GM19043 (cell line): ENCODE measurements around the gene HLCS.

Source experiments
- ATAC-seq: cut with Tn5 transposase; IDR thresholded peaks from one replicate; pipeline ENCODE4 v1.9.1; 2021; ENCODE audit warnings: low read depth; ENCODE audit not compliant: unreplicated experiment

Gene HLCS

DNA sequence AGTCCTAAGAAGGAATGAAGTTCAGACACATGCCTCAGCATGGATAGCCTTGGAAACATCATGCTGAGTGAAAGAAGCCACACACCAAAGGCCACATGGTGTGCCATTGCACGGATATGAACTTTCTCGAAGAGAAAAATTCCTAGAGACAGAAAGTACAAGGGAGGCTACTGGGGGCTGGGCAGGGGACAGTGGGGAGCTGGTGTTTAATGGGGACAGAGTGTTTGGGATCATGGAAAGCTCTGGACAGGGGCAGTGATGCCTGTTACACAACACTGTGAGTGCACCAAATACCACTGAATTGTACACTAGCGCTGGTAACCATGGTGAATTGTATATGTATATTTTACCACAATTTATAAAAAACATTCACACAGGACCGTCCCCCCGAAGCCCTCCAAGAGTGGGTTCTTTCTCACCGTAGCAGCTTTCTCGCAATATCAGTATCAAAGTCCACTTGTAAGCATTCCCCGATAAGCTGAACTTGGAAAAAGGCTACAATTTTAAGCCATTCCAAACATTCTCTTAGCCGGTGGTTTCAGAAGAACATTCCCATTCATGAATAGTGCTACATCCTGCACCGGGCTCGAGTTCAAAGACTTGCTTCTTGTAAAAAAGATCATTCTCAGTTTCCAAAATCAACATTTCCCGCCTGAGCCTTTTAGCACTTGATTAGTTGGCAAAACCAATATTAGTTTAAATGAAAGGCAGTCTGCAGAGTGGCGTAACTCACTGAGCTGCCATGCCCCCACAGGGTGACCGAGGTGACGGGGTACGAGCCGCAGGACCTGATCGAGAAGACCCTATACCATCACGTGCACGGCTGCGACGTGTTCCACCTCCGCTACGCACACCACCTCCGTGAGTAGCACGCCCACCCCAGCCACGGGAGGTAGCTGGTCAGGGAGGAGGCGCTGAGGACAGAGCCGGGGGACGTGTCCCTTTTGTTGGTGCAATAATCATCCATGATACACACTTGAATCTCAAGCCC, 235.9 kb downstream of the HLCS start:
- ATAC-seq = no peak

DNA sequence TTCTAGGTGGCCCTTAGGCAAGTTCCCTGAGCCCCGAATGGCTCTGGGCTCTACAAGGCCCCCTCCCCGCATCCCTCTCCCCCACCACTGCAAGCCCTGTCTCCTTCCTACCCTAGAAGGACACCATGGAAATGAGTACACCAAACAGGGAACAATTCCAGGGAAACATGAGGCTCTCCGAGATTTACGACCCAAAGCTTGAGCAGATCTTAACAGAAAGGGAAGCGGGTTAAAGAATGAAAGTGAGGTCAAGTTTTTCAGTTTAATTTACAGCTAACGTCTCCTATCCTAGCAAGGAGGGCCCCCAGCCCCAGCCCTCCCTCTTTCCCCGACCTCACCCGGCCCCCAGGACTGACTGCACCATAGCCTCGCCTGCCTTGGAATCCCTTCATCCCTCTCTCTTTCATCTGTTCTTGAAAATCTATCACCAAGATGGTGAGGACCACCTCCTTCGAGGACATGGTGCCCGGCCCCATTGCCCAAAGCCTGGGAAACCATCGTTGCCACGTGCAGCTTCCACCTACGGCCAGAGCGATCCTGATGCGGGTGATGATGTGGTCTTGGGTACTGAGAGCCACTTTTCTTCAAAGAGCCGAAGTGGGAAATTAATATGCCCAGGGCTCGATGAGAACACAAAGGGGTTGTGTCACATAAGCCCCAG, 237.0 kb downstream of the HLCS start:
- ATAC-seq = no peak

DNA sequence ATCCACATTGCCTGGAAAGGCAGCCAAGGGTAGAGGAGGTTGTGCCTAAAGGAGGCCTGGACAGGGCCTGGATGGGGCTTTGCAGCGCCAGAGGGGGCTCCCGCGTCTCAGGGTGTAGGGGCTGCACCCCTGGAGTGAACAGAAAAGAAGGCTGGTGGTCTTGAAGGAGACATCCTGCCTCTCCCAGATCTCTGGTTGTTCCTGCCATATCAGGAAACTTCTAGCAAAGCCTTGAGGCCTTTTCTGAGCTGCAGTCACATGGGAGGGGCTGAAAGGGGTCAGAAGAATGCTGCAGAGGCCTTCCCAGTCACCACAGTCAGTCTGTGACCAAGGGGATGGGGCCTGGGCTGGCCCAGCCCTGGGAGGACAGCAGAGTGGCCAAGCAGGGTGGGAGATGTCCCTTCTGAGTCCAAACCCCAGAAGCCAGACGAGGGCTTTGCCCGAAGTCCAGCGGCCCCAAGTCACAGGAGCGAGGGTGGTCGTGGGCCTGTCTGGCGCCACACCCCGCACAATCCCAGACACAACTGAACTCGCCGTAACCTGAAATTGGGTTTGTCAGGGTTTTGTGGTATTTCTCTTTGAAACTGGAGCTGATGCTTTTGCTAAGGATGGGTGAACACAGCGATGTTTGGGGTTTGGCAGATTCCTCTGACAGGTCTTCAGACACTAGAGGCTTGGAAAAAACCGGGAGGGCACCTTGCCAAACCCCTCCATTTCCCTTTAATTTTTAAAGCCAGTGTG, 237.9 kb downstream of the HLCS start:
- ATAC-seq = no peak

DNA sequence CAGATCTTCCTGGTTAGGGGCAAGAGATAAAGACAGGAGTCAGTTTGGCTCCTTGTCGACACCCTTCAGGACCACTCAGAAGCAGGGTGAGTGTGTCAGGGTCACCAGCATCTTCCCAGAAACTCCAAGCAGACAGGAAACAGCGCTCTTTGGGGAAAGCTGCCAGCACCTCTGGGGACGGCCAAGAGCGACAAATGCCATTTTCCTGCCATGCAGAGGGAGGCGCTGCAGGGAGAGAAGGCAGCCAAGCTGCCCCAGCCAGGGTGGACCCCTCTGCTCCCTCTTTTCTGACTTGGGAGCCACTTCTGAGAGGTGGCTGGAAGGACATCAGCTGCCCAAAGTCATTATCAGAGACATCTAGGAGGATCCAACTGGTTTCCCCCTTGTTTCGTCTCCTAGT, 238.6 kb downstream of the HLCS start:
- no peak for ATAC-seq

DNA sequence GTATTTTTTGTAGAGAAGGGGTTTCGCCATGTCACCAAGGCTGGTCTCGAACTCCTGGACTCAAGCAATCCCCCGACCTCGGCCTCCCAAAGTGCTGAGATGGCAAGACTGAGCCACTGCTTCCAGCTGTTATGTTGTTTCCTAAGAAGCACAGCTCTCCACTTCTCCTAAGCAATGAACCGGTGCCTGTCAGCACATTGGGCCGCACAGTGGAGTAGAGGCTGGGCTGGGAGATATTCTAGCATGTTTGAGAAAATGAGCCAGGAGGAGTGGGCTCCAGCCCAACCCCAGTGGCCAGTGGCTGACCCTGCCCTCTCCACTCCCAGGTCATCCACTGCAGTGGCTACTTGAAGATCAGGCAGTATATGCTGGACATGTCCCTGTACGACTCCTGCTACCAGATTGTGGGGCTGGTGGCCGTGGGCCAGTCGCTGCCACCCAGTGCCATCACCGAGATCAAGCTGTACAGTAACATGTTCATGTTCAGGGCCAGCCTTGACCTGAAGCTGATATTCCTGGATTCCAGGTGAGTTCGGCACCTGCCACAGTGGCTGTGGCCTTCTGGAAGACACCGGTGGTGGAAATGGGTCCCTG, 240.6 kb downstream of the HLCS start:
- no peak for ATAC-seq

DNA sequence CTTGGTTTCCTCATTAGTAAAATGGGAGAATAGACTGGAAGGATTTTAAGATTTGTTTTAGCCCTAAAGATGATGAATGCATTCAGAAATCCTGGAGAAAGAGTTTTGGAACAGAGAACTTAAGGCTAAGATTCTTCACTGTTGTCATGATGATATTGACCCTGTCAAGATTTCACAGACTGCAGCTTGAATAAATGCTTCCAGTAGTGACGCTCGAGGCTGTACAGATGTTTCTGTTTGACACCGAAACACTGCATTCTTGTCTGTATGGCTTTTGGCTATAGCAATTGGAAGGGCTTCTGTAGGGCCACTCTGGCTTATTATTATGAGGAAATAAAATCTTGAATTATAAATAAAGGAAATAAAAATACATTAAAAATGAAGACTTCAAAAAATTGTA, 241.8 kb downstream of the HLCS start:
- no peak for ATAC-seq

DNA sequence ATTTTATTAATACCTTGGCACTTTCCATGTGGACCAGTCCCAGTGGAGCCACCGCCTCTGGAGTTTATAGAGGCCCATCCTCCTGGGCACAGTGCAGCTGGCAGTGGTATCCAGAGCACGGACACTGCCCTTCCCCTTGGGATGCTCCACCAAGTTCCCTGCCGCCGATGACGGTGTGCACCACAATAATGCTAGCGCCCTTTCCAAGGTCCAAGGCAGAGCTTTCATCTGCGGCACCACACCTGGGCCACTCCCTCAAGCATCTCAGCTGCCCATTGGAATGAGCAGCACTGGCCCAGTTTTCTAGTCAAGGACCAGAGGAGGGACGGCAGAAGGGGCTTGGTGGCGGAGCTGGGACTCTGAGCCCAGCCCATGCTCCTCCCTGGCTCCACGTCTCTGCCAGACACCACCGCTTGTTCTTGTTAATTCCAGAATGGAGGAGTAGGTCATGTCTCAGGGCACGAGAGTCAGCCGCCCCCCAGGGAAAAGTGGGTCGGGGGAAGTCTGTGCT, 243.0 kb downstream of the HLCS start:
- no peak for ATAC-seq

DNA sequence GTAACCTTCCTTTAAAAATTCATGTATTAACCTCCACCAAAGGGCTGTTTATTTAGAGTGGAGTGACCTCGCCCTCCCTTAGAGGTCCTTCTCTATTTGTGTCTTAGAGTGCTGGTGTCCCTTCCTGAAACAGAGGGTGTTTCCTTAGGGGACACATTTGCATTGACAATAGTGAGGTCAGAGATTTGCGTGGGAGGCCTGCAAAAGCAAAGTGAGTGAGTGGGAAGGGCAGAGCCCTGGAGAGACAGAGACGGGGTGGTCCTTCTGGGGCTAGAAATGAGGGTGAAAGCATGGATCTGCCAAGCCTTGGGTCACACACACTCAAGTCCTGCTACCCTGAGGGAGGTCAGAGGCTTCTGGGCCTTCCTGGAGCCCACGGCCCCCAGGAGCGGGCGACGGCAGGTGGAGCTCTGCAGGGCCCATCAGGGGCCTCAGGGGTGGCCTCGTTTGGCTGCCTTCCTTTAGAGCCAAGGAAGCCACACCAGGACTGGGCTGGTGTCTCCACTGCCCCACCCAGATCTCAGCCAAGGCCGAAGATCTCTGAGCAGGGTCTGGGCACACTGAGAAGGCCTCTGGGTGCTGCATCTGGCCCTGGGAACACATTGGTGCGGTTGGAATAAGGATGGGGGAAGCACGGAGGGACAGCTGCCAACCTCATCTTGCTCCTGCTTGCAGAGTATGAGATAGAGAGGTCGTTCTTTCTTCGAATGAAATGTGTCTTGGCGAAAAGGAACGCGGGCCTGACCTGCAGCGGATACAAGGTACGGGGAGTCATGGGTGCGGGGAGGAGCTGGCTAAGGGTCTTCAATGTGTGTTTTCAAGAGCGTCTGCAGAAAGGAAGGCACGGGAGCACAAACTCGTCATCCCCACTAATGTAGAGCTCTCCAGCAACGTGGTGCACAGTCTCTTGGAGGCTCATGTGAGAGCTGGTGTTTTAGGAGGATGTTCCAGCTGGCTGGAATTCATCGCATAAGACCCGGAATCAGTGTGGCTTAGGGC, 243.8 kb downstream of the HLCS start:
- no peak for ATAC-seq

DNA sequence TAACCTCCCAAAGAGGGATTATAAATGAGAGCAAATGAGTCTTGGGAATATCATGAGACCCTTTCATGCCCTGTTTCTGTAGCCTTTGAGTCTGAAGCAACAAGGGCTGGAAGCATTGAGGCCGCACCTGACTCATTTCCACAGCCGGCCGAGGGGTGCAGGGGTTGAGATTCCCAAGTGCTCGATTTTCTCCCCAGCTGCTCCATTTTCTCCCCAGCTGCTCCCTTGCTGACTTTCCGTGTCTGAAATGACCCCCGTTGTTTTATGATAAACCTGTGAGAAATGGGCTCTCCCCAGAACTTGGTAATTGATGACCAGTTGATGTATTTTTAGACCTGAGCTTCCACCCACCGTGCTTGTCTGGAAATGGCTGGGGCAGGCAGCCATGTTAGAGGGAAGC, 244.7 kb downstream of the HLCS start:
- ATAC-seq = no peak

DNA sequence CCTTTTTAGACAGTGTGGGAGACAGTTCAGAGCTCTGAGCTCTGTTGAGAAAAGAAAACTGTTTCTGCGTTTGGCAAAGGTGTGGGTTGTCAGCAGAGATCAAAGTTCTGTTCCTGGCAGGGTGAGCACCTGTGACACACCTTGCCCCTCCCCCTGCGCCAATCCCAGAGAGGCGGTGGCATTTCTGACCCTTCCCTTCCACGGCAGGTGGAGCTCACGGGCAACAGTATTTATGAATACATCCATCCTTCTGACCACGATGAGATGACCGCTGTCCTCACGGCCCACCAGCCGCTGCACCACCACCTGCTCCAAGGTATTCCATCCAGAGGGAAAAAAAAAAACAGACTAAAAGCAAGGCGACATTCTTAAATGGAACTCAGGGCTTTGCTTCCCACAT, 246.9 kb downstream of the HLCS start:
- no peak for ATAC-seq

DNA sequence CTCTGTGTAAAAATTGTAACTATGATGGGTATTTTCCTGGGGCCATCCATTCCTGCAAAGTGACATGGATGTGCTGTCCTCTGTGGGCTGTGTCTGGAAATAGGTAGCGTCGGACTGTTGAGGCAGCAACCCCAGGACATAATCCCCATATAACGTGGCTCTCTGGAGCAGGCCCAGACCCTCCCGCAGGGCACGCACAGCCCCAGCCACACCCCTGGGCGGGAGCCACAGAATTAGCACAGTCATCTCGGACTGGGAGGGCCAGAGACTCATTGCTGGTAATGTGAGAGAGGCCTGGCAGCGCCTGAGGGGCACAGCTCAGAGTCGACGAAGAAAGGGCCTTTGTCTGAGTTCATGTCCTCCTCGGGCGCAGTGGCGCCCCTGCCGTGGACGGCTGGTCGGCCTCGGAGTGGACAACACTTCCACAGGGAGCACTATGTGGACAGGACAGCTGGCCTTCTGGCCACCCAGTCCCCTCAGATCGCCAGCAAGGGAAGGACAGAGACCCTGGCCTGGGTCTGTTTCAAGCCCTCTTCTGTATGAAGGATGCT, 247.4 kb downstream of the HLCS start:
- ATAC-seq = no peak

DNA sequence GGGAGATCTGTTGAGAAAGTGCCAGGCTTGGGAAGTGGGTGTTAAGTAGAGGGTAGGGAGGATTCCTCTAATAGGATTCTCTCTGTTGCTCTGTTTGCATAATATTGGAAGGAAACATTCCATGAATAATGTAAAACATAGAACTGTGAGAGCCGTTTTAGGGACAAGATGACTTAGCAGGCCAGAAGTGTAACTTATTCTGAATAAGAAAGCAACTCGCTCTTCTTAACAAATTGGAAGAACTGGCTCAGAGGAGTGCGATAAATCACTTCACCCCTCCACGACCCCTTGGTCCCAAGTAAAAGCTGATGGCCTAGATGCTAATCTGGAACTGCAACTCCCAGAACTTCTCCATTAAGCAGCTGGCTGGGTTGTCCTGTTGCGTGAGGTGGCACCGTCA, 248.5 kb downstream of the HLCS start:
- ATAC-seq = no peak

DNA sequence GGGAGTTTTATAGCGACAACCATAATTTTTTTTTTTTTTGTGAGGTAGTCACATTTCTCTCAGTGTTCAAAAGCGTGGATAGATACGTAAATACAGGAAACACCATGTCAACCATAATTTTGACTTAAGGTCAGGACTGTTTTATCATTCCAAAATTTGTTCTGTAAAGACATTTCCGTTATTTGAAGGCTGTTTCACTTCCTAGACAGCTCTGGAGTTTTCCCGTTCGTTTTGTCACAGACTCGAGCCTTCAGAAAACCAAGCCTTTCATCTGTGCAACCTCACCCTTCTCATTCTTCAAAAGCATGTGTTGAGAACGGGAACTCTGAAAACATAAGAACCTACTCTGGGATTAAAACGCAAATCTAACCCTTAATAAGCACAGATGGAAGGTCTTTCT, 249.6 kb downstream of the HLCS start:
- no peak for ATAC-seq

DNA sequence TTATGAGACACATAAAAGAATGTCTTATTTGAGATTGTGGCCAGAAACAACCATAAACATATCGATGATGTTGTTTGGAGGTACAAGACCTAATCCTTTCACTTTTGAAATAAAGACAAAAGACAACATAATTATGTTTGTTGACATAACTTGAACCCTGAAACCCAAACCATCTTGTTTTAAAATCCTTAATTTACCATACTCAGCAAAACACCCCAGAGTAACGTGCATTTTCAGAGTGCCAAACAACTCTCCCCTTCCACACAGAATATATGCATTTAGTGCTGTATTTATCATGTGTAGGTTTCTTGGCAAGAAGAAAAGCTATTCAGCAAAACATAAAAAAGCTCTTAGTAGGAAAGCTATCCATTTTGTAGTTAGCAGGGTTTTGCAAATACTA, 250.1 kb downstream of the HLCS start:
- ATAC-seq = no peak

DNA sequence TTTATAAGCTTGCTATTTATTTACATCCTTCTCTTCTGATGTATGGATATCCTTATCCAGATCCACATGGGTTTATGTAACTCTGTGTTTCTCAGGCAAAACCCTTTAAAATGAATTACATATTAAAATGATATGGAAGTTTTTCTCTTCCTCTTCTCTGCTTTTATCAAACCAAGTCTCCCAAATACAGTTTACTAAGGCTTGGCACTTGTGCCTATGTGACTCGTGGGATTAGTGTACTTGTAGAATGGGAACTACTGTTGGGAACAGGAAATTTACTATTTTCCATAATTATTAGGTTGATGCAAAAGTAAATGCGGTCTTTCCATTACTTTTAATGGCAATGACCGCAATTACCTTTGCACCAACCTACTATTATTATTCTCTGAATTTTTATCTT, 252.7 kb downstream of the HLCS start:
- no peak for ATAC-seq

DNA sequence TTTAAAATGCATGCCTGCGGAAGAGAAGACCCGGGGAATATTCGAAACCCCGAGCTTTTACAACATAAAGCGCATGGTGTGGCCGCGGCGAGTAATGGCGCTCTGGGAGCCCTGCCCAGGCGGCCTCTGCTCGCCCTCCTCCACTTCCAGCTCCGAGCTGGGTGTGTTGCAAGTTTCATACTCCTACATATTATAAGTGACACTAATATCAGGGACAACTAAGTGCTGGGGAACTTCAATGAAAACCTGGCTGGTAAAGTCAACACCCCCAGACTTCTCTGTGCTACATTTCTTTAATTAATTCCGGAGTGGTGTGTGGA, 255.8 kb downstream of the HLCS start:
- no peak for ATAC-seq

DNA sequence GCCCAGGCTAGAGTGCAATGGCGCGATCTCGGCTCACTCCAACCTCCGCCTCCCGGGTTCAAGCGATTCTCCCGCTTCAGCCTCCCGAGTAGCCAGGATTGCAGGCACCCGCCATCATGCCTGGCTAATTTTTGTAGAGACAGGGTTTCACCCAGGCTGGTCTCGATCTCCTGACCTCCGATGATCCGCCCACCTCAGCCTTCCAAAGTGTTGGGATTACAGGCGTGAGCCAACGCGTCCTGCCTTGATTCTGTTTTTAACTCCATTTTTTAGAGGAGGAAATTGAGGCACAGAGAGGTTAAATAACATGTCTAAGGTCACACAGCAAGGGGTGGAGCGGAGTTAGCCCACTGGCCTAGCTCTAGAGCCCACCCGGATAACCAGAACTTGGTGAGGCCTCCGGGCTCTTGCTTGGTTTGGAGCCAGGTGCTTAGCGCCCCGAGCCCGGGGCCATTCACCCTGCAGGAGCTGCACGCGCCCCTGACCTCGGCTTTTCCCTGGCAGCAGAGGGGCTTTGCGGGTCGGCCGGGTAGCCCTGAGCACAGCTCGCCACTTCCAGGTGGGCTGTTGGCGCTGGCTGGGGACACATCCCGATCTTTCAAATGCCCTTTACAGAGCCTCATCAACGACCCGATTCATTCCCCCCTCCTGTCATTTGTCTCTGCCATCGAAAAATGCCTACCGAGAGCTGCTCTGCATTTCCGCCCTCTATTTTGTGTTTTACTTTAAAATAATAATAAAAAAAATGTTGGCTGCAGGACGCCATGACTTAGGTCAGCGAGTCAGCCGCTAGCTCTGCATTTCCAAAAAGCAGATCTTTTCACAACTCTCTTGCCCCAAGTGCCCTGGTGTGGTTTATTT, 256.4 kb downstream of the HLCS start:
- no peak for ATAC-seq

DNA sequence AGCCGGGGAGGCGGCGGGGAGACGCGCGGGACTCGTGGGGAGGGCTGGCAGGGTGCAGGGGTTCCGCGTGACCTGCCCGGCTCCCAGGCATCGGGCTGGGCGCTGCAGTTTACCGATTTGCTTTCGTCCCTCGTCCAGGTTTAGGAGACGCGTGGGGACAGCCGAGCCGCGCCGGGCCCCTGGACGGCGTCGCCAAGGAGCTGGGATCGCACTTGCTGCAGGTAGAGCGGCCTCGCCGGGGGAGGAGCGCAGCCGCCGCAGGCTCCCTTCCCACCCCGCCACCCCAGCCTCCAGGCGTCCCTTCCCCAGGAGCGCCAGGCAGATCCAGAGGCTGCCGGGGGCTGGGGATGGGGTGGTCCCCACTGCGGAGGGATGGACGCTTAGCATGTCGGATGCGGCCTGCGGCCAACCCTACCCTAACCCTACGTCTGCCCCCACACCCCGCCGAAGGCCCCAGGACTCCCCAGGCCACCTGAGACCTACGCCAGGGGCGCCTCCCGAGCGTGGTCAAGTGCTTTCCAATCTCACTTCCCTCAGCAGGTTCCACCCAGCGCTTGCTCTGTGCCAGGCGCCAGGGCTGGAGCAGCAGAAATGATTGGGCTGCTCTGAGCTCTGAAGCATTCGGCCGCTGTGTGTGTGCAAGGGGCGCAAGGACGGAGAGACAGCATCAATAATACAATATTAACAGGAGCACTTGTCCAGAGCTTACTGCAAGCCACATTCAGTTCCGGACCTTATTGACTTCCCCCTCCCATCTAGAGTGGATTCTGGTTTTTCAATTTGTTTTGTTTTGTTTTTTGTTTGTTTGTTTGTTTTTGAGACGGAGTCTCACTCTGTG, 257.2 kb downstream of the HLCS start:
- ATAC-seq = no peak
